ENCODE data around the gene BCAS4.
"Not testable (repeated sequence)": the region's sequence is repeated elsewhere in the genome, so short reads cannot be mapped to it uniquely, and the experiment has no call there.

The BCAS4 gene

GRCh38 chr20:50788045-50788991, 6.5 kb upstream of the BCAS4 start:
- H3K9ac ChIP-seq (ENCODE audit: low read depth, low read length) = no peak overlapping the region
- H3K4me1 ChIP-seq (ENCODE audit: insufficient read depth, low read length) = peaks cover 5% of the 10 kb centered on the region
- no peaks in the 10 kb centered on the region for H3K27me3 ChIP-seq (ENCODE audit: insufficient read depth, low read length)
- H3K36me3 ChIP-seq (ENCODE audit: insufficient read depth, low read length) = no peaks in the 10 kb centered on the region
- no peak overlapping the region for H3K4me3 ChIP-seq (ENCODE audit: low read length)
- WGBS = 87% methylated on average over 18 of the region's 18 CpGs
- H3K9me3 ChIP-seq (ENCODE audit: insufficient read depth, low read depth, low read length) = no peaks in the 10 kb centered on the region
- H3K27ac ChIP-seq (ENCODE audit: low read depth, low read length) = no peak overlapping the region

DNA sequence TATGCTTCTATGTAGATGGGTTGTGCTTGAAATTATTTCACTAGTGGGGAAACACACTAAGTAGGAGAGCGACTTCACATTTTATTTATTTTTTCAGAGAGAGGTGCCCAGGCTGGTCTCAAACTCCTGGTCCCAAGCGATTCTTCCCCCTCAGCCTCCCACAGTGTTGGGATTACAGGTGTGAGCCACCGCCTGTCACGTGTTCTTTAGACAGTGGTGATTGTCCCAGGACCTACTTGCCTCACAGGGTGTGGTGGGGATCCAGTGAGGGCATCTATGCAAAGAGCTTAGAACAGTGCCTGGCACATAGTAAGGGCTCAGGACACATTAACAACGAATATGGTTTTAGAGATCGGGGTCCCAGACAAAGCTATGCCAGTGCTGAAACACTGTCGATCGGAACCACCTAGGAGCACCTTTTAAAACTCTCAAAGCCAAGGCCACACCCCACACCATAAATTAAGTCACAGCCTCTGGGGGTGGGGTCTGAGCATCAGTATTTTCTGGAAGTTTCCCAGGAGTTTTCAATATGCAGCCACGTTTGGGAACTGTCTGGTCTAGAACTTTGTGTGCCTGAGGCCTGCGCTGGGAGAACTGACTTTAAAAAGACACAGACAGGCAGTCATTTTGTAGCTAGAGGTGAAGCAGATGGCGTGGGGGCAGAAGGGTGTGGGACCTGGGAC, 4.8 kb upstream of the BCAS4 start:
- 83% methylated on average over 11 of the region's 11 CpGs for WGBS
- Histone ChIP-seq H3K4me1 (ENCODE audit: insufficient read depth, low read length) (peaks cover 5% of the 10 kb centered on the region), H3K27ac (ENCODE audit: low read depth, low read length) (0 out of 2 replicates have a peak overlapping the region, but pooled peaks have one; percentile 31), H3K9ac (ENCODE audit: low read depth, low read length) (peak overlapping the region; percentile 80; the same call in 1 of the 2 replicates), H3K36me3 (ENCODE audit: insufficient read depth, low read length) (no peaks in the 10 kb centered on the region), H3K9me3 (ENCODE audit: insufficient read depth, low read depth, low read length) (no peaks in the 10 kb centered on the region), H3K27me3 (ENCODE audit: insufficient read depth, low read length) (no peaks in the 10 kb centered on the region), H3K4me3 (ENCODE audit: low read length) (no peak overlapping the region)

DNA sequence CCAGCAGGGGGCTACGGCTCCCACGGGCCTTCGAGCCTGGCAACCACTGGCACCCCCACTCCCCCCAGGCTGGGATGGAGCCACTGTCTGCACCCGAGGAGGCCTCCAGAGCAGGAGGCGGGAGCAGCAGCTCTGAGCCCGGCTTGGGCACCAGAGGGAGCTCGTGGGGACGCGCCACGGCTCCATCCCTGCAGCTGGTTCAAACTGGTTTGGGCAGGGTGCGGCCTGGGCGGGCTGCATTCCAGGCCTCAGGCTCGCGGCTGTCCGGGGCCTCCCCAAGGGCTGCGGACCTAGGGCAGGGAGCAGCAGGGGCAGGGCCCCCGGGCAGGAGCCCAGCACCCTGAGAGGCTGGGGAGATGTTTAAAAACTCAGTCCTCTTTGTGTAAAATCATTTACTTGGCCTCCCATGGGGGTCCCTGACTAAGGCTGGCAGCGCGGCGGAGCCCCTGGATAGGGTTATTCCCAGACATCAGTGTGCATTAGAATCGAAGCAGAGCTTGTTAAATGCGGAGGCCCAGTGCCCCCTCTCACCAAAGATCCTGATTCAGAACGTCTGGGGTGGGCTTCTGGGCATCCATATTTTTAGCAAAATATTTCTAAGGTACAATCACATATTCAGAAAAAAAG, 4.1 kb upstream of the BCAS4 start:
- Histone ChIP-seq H3K4me3 (ENCODE audit: low read length) (peak overlapping the region; percentile 16), H3K27ac (ENCODE audit: low read depth, low read length) (peak overlapping the region; percentile 77), H3K4me1 (ENCODE audit: insufficient read depth, low read length) (peaks cover 9% of the 10 kb centered on the region), H3K9ac (ENCODE audit: low read depth, low read length) (peak overlapping the region; percentile 80), H3K27me3 (ENCODE audit: insufficient read depth, low read length) (peaks cover 2% of the 10 kb centered on the region; the same call in 1 of the 2 replicates), H3K36me3 (ENCODE audit: insufficient read depth, low read length) (no peaks in the 10 kb centered on the region), H3K9me3 (ENCODE audit: insufficient read depth, low read depth, low read length) (no peaks in the 10 kb centered on the region)
- WGBS = 27% methylated on average over 22 of the region's 23 CpGs

- H3K9me3 ChIP-seq (ENCODE audit: insufficient read depth, low read depth, low read length) = no peaks in the 10 kb centered on the region
- peaks cover 10% of the 10 kb centered on the region for H3K4me1 ChIP-seq (ENCODE audit: insufficient read depth, low read length)
- no peak overlapping the region for H3K4me3 ChIP-seq (ENCODE audit: low read length)
- no peak overlapping the region for H3K27ac ChIP-seq (ENCODE audit: low read depth, low read length)
- no peak overlapping the region for H3K9ac ChIP-seq (ENCODE audit: low read depth, low read length)
- 91% methylated on average over 13 of the region's 14 CpGs for WGBS
- H3K36me3 ChIP-seq (ENCODE audit: insufficient read depth, low read length) = no peaks in the 10 kb centered on the region
- peaks cover 4% of the 10 kb centered on the region; the same call in 1 of the 2 replicates for H3K27me3 ChIP-seq (ENCODE audit: insufficient read depth, low read length)
These were observed 1.9 kb upstream of the BCAS4 start for GRCh38 chr20:50792708-50793574.

- not testable (repeated sequence) for H3K9ac ChIP-seq (ENCODE audit: low read depth, low read length); H3K4me1 ChIP-seq (ENCODE audit: insufficient read depth, low read length); H3K4me3 ChIP-seq (ENCODE audit: low read length); H3K27me3 ChIP-seq (ENCODE audit: insufficient read depth, low read length); H3K36me3 ChIP-seq (ENCODE audit: insufficient read depth, low read length); H3K9me3 ChIP-seq (ENCODE audit: insufficient read depth, low read depth, low read length); H3K27ac ChIP-seq (ENCODE audit: low read depth, low read length)
- WGBS = 75% methylated on average over 13 of the region's 13 CpGs
These were observed 1.3 kb upstream of the BCAS4 start for GRCh38 chr20:50793575-50794016.

DNA sequence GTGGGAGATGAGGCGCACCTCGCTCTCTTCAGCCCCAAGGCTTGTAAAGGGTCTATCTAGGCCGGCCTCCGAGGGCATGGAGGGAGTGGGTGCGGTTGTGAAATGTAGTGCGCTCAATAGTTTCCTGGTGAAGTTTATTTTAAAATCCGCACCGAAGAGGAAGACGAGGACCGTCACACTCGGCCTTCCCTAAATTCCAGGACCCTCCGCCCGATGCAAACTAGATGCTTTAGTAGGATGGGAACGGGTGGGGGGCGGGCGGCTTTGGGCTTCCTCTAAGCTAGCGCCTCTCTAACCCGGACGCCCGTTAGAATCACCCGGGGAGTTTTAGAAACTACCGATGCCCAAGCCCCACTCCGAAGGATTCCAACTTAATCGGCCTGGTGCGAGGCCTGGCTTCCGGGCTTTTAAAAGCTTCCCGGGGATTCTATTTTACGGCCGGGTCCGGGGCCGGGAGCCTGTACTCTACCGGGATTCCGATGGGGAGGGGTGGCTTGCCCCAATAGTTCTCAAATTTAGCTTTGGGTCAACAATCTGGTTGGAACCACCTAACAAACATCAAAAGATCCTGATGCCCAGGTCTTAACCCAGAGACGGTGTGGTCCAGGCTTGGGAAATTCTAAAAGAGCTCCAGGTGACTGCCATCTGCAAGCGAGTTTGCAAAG, 548 bp upstream of the BCAS4 start:
- Histone ChIP-seq H3K4me3 (ENCODE audit: low read length) (peak overlapping the region; percentile 79), H3K9ac (ENCODE audit: low read depth, low read length) (0 out of 2 replicates have a peak overlapping the region, but pooled peaks have one; percentile 42), H3K36me3 (ENCODE audit: insufficient read depth, low read length) (no peaks in the 10 kb centered on the region), H3K27ac (ENCODE audit: low read depth, low read length) (peak overlapping the region; percentile 63; the same call in 1 of the 2 replicates), H3K27me3 (ENCODE audit: insufficient read depth, low read length) (peaks cover 4% of the 10 kb centered on the region; the same call in 1 of the 2 replicates), H3K4me1 (ENCODE audit: insufficient read depth, low read length) (peaks cover 10% of the 10 kb centered on the region), H3K9me3 (ENCODE audit: insufficient read depth, low read depth, low read length) (no peaks in the 10 kb centered on the region)
- WGBS = 9% methylated on average over 35 of the region's 35 CpGs

GRCh38 chr20:50797142-50797541, 2.3 kb downstream of the BCAS4 start:
- Histone ChIP-seq H3K4me1 (ENCODE audit: insufficient read depth, low read length) (peaks cover 8% of the 10 kb centered on the region), H3K27ac (ENCODE audit: low read depth, low read length) (no peak overlapping the region)

DNA sequence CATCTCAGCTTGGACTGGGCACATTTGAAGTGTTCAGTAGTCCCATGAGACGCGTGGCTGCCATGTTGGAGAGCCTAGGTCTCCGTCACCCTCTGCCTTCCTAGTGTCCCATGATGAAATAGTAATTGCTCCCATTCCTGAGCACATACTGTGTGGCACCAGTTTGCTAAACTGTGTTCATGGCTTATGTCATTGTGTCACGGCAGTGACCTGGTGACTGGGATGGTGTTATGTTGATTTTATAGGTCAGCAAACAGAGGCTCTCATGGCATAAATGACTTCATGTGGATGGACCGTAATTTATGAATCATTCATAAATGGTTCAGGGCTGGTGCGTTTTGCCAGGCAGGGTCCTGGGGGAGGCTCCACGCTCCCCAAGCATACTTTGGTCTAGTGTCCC, 3.8 kb downstream of the BCAS4 start:
- WGBS = 95% methylated on average over 7 of the region's 7 CpGs
- Histone ChIP-seq H3K27ac (ENCODE audit: low read depth, low read length) (no peak overlapping the region), H3K36me3 (ENCODE audit: insufficient read depth, low read length) (no peaks in the 10 kb centered on the region), H3K9ac (ENCODE audit: low read depth, low read length) (no peak overlapping the region), H3K4me1 (ENCODE audit: insufficient read depth, low read length) (peaks cover 10% of the 10 kb centered on the region), H3K27me3 (ENCODE audit: insufficient read depth, low read length) (peaks cover 4% of the 10 kb centered on the region; the same call in 1 of the 2 replicates), H3K4me3 (ENCODE audit: low read length) (no peak overlapping the region), H3K9me3 (ENCODE audit: insufficient read depth, low read depth, low read length) (no peaks in the 10 kb centered on the region)

More at GRCh38 chr20:50797142-50797541, 2.3 kb downstream of the BCAS4 start:
- H3K4me3 ChIP-seq (ENCODE audit: low read length) = no peak overlapping the region
- WGBS = 98% methylated on average over 3 of the region's 4 CpGs
- peaks cover 4% of the 10 kb centered on the region; the same call in 1 of the 2 replicates for H3K27me3 ChIP-seq (ENCODE audit: insufficient read depth, low read length)
- no peaks in the 10 kb centered on the region for H3K36me3 ChIP-seq (ENCODE audit: insufficient read depth, low read length)
- H3K9me3 ChIP-seq (ENCODE audit: insufficient read depth, low read depth, low read length) = no peaks in the 10 kb centered on the region
- H3K9ac ChIP-seq (ENCODE audit: low read depth, low read length) = no peak overlapping the region

- Histone ChIP-seq H3K4me3 (ENCODE audit: low read length) (no peak overlapping the region), H3K27ac (ENCODE audit: low read depth, low read length) (no peak overlapping the region), H3K36me3 (ENCODE audit: insufficient read depth, low read length) (no peaks in the 10 kb centered on the region), H3K9ac (ENCODE audit: low read depth, low read length) (no peak overlapping the region), H3K27me3 (ENCODE audit: insufficient read depth, low read length) (peaks cover 4% of the 10 kb centered on the region; the same call in 1 of the 2 replicates), H3K4me1 (ENCODE audit: insufficient read depth, low read length) (peaks cover 11% of the 10 kb centered on the region), H3K9me3 (ENCODE audit: insufficient read depth, low read depth, low read length) (no peaks in the 10 kb centered on the region)
- WGBS = 92% methylated on average over 12 of the region's 13 CpGs
These were observed 4.5 kb downstream of the BCAS4 start for GRCh38 chr20:50799176-50799889.

Measured in HUES64 (cell line).